ENCODE measurements around the gene CAPN12. TPM values are rescaled to one million over a fixed set of nuclear protein-coding genes. Genes with fewer than 3 reads are reported as not detected.

Gene CAPN12
- total RNA-seq, 4 donors from 2014 or later: 0.83 to 8.4 (median 8.2) TPM; not detected in 1

DNA sequence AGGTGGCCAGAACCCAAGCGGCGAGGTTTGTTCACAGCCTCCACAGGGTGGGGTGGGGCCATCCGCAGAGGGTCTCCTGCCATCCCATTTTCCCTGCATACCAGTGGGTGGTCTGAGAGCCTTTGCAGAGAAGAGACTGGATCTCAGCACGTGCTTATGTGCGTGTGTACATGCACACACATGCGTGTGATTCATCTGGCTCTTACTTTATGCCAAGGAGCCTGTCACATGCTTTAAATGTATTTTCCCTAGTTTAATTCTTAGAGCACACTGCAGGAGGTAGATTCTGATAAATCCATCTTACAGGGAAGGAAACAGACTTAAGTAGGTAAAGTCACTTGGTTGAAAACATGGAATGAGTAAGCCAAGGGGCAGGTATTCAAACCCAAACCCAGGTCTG is 47.1 kb downstream of the CAPN12 start:
- DNase-seq: no peak
- no peaks in the 10 kb centered on the region for H3K27me3 ChIP-seq
- H3K27ac ChIP-seq: peak overlapping the region; percentile 95 to 100
- peaks cover 28 to 46% of the 10 kb centered on the region in 2 donors for H3K4me1 ChIP-seq
- intact Hi-C loops (cut with DNase I; ENCODE audit: low total_unique reads): no loop called here
- H3K4me3 ChIP-seq: no peak overlapping the region
- no peak for TF ChIP-seq POLR2A (IDR thresholded peaks at IDR 0.05)
- TF ChIP-seq, protein P1, sequence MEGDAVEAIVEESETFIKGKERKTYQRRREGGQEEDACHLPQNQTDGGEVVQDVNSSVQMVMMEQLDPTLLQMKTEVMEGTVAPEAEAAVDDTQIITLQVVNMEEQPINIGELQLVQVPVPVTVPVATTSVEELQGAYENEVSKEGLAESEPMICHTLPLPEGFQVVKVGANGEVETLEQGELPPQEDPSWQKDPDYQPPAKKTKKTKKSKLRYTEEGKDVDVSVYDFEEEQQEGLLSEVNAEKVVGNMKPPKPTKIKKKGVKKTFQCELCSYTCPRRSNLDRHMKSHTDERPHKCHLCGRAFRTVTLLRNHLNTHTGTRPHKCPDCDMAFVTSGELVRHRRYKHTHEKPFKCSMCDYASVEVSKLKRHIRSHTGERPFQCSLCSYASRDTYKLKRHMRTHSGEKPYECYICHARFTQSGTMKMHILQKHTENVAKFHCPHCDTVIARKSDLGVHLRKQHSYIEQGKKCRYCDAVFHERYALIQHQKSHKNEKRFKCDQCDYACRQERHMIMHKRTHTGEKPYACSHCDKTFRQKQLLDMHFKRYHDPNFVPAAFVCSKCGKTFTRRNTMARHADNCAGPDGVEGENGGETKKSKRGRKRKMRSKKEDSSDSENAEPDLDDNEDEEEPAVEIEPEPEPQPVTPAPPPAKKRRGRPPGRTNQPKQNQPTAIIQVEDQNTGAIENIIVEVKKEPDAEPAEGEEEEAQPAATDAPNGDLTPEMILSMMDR (IDR thresholded peaks at IDR 0.05): no peak
- H3K9me3 ChIP-seq: no peaks in the 10 kb centered on the region
- no peaks in the 10 kb centered on the region for H3K36me3 ChIP-seq

DNA sequence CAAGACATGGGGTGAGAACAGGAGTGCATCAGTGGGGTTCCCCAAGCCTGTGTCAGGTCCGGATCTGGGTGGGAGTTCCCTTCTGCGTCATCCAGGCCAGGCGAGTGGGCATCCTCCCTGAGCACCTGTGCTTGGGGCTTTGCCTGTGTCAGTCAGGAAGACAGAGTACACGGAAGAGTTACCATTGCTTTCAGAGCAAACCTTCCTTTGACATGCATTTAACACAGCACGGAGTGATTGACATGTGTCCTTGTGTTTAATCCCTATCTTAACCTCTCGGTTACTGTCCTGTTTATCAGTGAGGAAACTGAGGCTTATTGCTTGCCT is 47.6 kb downstream of the CAPN12 start:
- DNase-seq: no peak
- Histone ChIP-seq H3K9me3 (no peaks in the 10 kb centered on the region), H3K4me3 (no peak overlapping the region), H3K4me1 (peaks cover 26 to 46% of the 10 kb centered on the region in 2 donors), H3K27ac (peak overlapping the region; percentile 95 to 100), H3K36me3 (no peaks in the 10 kb centered on the region), H3K27me3 (no peaks in the 10 kb centered on the region)
- intact Hi-C loops (cut with DNase I; ENCODE audit: low total_unique reads): no loop called here
- TF ChIP-seq, protein P1 (IDR thresholded peaks at IDR 0.05): no peak
- TF ChIP-seq POLR2A (IDR thresholded peaks at IDR 0.05): no peak

DNA sequence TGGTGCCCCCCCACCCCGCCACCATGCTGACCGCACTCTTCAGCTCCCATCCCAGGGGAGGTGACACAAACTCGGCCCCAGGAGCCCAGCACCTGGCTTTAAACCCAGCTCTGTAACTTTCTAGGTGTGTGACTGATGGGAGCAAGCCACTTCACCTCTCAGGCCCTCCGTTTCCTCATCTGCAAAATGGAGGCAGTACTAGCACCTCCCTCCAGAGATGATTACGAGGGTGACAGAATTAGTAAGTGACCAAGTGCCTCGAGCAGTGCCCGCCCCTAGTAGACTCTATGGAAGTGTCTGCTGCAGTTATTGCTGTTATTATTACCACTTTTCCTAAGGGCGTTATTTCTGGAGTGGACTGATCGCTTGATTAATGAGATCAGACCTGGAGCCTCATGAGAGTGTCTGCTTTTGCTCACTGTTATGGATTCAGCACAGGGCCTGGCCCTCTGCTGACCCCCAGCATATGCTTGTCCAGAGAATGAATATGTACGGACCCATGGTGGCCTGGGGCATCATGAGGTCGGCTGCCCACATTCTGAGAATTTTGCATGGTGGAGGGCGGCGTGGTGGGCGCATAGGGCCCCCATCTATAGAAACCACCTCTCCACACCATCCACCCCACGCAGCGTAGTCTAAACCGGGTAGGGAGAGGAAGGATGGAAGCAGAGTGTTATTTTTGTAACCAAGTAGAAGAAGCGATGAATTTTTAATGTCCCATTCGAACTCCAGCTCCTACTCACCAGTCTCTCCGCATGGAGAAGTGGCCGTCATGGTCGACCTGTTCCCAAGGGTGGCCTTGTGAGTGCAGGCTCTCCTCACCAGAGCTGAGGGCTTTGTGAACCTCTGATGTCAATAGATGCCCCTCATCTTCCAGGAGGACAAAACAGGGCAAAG is 48.2 kb downstream of the CAPN12 start:
- peak overlapping the region; percentile 95 to 100 for H3K27ac ChIP-seq
- no peaks in the 10 kb centered on the region for H3K36me3 ChIP-seq
- no peaks in the 10 kb centered on the region for H3K9me3 ChIP-seq
- peaks cover 21 to 46% of the 10 kb centered on the region in 2 donors for H3K4me1 ChIP-seq
- H3K4me3 ChIP-seq: no peak overlapping the region
- no peaks in the 10 kb centered on the region for H3K27me3 ChIP-seq
- DNase-seq: no peak
- TF ChIP-seq POLR2A (IDR thresholded peaks at IDR 0.05): no peak
- TF ChIP-seq, protein P1 (IDR thresholded peaks at IDR 0.05): no peak
- intact Hi-C loops (cut with DNase I; ENCODE audit: low total_unique reads): no loop called here

DNA sequence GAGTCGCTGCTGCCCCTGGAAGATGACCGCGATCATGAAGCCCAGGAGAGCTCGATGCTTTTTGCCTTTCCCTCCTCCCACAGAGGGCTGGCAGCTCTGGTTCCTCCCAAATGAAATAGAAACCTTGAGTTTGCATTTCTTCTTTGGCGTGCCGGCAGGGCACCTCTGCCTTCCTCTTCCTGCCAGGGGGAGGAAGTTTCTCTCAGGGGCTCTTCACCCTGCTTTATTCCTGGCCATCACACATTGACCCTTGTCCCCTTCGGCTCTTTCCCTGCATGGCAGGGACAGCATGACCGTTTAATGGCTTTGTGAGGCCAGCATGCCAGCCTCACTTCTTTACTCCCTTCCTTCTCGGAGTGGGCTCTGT is 49.0 kb downstream of the CAPN12 start:
- TF ChIP-seq, protein P1 (IDR thresholded peaks at IDR 0.05): no peak
- peaks cover 21 to 46% of the 10 kb centered on the region in 2 donors for H3K4me1 ChIP-seq
- H3K36me3 ChIP-seq: no peaks in the 10 kb centered on the region
- H3K27ac ChIP-seq: peak overlapping the region; percentile 95 to 100
- no peak overlapping the region for H3K4me3 ChIP-seq
- no peaks in the 10 kb centered on the region for H3K9me3 ChIP-seq
- DNase-seq: no peak
- no peaks in the 10 kb centered on the region for H3K27me3 ChIP-seq
- intact Hi-C loops (cut with DNase I; ENCODE audit: low total_unique reads): no loop called here

DNA sequence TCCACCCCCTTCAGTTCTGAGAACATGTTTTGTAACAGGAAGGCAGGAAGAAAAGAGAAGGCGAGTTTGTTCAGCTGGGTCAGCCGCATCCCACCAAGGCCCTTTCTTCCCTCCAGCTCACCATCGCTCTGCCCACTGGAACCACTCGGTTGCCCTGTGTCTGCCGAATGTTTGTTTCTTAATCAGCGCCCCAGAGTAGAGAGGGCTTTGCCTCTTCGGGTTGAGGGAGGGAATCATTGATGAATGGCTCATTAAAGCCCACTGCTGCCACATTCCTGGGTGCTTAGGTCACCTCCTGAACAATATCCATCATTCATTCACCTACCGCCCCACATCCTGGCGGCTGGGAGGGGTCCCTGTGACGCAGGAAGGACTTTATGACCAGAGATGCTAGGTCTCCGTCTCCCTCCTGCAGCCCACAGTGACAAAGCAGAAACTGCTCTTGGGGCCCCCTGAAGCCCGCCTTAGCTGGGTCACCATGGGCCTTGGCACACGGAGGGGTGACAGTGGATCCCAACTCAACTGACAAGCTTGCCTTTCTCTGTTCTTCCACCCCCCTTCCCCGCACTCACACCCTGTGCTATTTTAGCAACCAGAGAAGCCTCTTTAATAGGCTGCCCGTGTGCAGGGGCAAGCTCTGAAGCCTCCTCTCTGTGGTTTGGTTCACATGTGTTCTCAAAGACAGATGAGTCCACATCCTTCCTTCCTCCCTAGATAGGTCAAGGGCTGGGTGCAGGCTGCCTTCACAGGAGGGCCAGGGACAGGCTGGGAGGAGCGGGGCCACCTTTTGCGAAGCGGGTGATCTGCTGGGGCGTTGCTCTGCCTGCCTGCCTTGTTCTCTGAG is 50.7 kb downstream of the CAPN12 start:
- Histone ChIP-seq H3K36me3 (no peaks in the 10 kb centered on the region), H3K4me1 (peaks cover 21 to 36% of the 10 kb centered on the region in 2 donors), H3K27me3 (no peaks in the 10 kb centered on the region), H3K9me3 (no peaks in the 10 kb centered on the region), H3K4me3 (no peak overlapping the region), H3K27ac (peak overlapping the region; percentile 95 to 100)
- intact Hi-C loops (cut with DNase I; ENCODE audit: low total_unique reads): loop anchor here (5.0 kb wide), 1 partner anchor 41 kb away; no protein-coding TSS in a partner anchor
- TF ChIP-seq, protein P1 (IDR thresholded peaks at IDR 0.05): no peak
- peak in 1 of 2 donors; percentile 8 for TF ChIP-seq POLR2A (IDR thresholded peaks at IDR 0.05)
- DNase-seq: no peak

All from uterus (tissue), 4 donors.